Peyer's patch (tissue), 4 donors: Measurements from ENCODE around the gene KCTD18.

Source experiments
- CTCF ChIP-seq, 6 experiments: fragments of 450-650 bp in 4 of 6; fragments of 200-600 bp in 2 of 6; sonication (generic) in 1 of 6; IDR thresholded peaks; one replicate each; pipeline ENCODE4 v1.5.1; 2017 to 2019; ENCODE audit warnings: antibody characterized with exemption in 6 of 6, mild to moderate bottlenecking in 3 of 6, moderate library complexity in 1 of 6
- POLR2A ChIP-seq, 2 donors: fragments of 450-650 bp; IDR thresholded peaks; one replicate each; pipeline ENCODE4 v1.5.1; 2017; ENCODE audit warnings: antibody characterized with exemption in 2 of 2, mild to moderate bottlenecking in 2 of 2, moderate library complexity in 2 of 2

GRCh38 chr2:200463452-200463851 lies 46.4 kb downstream of the KCTD18 start:
- TF ChIP-seq CTCF (IDR thresholded peaks at IDR 0.05) (no peak), POLR2A (IDR thresholded peaks at IDR 0.05) (no peak)
